ENCODE results near the gene CRY2. TPM values are rescaled to one million over a fixed set of nuclear protein-coding genes. Genes with fewer than 3 reads are reported as not detected.
A peak's percentile ranks its signal among the peaks of the same experiment; 100 is the strongest.

CRY2 gene
- polyA plus RNA-seq, 4 donors, result 27.3 to 34.1 (median 29.5) TPM

GRCh38 chr11:45913942-45914635 lies 66.8 kb downstream of the CRY2 start:
- DNase-seq (ENCODE audit: low read depth in 4 of 4, low spot score in 2 of 4), result no peak

- no peak for DNase-seq (ENCODE audit: low read depth in 4 of 4, low spot score in 2 of 4)
These were observed 68.2 kb downstream of the CRY2 start for GRCh38 chr11:45915446-45915845.

- DNase-seq (ENCODE audit: low read depth in 4 of 4, low spot score in 2 of 4), result no peak
These were observed 70.0 kb downstream of the CRY2 start for GRCh38 chr11:45917286-45917622.

GRCh38 chr11:45917623-45918330 lies 70.5 kb downstream of the CRY2 start, which contains the start of gene PEX16:
PEX16 (minus strand) TSS chr11:45917877; CDS start chr11:45917811, 66 bp downstream.
- DNase-seq (ENCODE audit: low read depth in 4 of 4, low spot score in 2 of 4), result peak; percentile 88 to 94 (median 92)

GRCh38 chr11:45918331-45918941 lies 71.2 kb downstream of the CRY2 start:
- no peak for DNase-seq (ENCODE audit: low read depth in 4 of 4, low spot score in 2 of 4)

- DNase-seq (ENCODE audit: low read depth in 4 of 4, low spot score in 2 of 4), result no peak
These were observed 71.8 kb downstream of the CRY2 start for GRCh38 chr11:45918962-45919675.

- DNase-seq (ENCODE audit: low read depth in 4 of 4, low spot score in 2 of 4), result no peak
These were observed 72.7 kb downstream of the CRY2 start for GRCh38 chr11:45919806-45920530.

- DNase-seq (ENCODE audit: low read depth in 4 of 4, low spot score in 2 of 4), result no peak
These were observed 73.5 kb downstream of the CRY2 start for GRCh38 chr11:45920531-45921477.

GRCh38 chr11:45921561-45922424 lies 74.5 kb downstream of the CRY2 start:
- peak in 2 of 4 donors; percentile 32 to 53 for DNase-seq (ENCODE audit: low read depth in 4 of 4, low spot score in 2 of 4)

GRCh38 chr11:45922425-45923082 lies 75.3 kb downstream of the CRY2 start, which contains the start of gene LARGE2:
LARGE2 (plus strand) TSS chr11:45922656; CDS start chr11:45922883, 227 bp downstream.
- DNase-seq (ENCODE audit: low read depth in 4 of 4, low spot score in 2 of 4), result no peak

GRCh38 chr11:45924036-45924915 lies 77.0 kb downstream of the CRY2 start:
- no peak for DNase-seq (ENCODE audit: low read depth in 4 of 4, low spot score in 2 of 4)

- DNase-seq (ENCODE audit: low read depth in 4 of 4, low spot score in 2 of 4), result no peak
These were observed 77.7 kb downstream of the CRY2 start for GRCh38 chr11:45924927-45925326.

- DNase-seq (ENCODE audit: low read depth in 4 of 4, low spot score in 2 of 4), result no peak
These were observed 78.3 kb downstream of the CRY2 start for GRCh38 chr11:45925550-45925949.

GRCh38 chr11:45926001-45926401 lies 78.7 kb downstream of the CRY2 start:
- DNase-seq (ENCODE audit: low read depth in 4 of 4, low spot score in 2 of 4), result no peak

- DNase-seq (ENCODE audit: low read depth in 4 of 4, low spot score in 2 of 4), result no peak
These were observed 79.5 kb downstream of the CRY2 start for GRCh38 chr11:45926536-45927331.

- no peak for DNase-seq (ENCODE audit: low read depth in 4 of 4, low spot score in 2 of 4)
These were observed 80.0 kb downstream of the CRY2 start for GRCh38 chr11:45927332-45927683.

Measured in left renal cortex interstitium (tissue), 4 donors.